Breast epithelium (tissue), 4 donors: Measurements from ENCODE around the gene RIPOR2. TPM values are rescaled to one million over a fixed set of nuclear protein-coding genes. Genes with fewer than 3 reads are reported as not detected.

ENCODE experiments used
- DNase-seq, 2 donors: peaks; one replicate each; pipeline ENCODE4 v3.0.0-alpha.2; 2019; ENCODE audit warnings: low spot score in 2 of 2
- H3K27ac ChIP-seq, 2 donors: fragments of 200-600 bp; sonication (generic) in 1 of 2; one replicate each; pipeline ENCODE4 v1.5.1; 2016 to 2019; ENCODE audit warnings: mild to moderate bottlenecking in 1 of 2
- H3K27me3 ChIP-seq, 2 donors: fragments of 200-600 bp; sonication (generic) in 1 of 2; one replicate each; pipeline versions ENCODE4 v1.5.1 to v1.6.0; 2017 to 2019; ENCODE audit warnings: control low read depth in 1 of 2, mild to moderate bottlenecking in 1 of 2
- H3K36me3 ChIP-seq: fragments of 200-600 bp; one replicate; pipeline ENCODE4 v1.5.1; 2019
- H3K4me1 ChIP-seq, 2 donors: fragments of 200-600 bp; sonication (generic); one replicate each; pipeline ENCODE4 v1.5.1; 2016 to 2019; ENCODE audit warnings: control low read depth in 1 of 2
- H3K4me3 ChIP-seq, 3 donors: fragments of 200-600 bp; sonication (generic); 1 replicate in 2 of 3; 2 replicates in 1 of 3; pipeline ENCODE4 v1.5.1; 2016 to 2019; ENCODE audit warnings: mild to moderate bottlenecking in 3 of 3, moderate library complexity in 2 of 3
- H3K9me3 ChIP-seq, 2 donors: fragments of 200-600 bp; sonication (generic) in 1 of 2; one replicate each; pipeline ENCODE4 v1.5.1; 2016 to 2019; ENCODE audit warnings: control low read depth in 1 of 2
- POLR2A ChIP-seq: fragments of 450-650 bp; IDR thresholded peaks from one replicate; pipeline ENCODE4 v1.6.1; 2016; ENCODE audit warnings: antibody characterized with exemption, mild to moderate bottlenecking, moderate library complexity
- POLR2AphosphoS5 ChIP-seq, 3 donors: sonication (generic); formaldehyde crosslinking; IDR thresholded peaks; one replicate each; pipeline ENCODE4 v1.6.1; 2017; ENCODE audit warnings: antibody characterized with exemption in 3 of 3
- intact Hi-C: fragments of 100-400 bp; cut with DNase I; formaldehyde crosslinking; loops from one replicate; pipeline ENCODE4 v1.15.1; 2023; ENCODE audit warnings: low total_unique reads
- total RNA-seq, 3 donors: library from RNA; depleted of rRNA; stranded (reverse); fragments of >200 nt; gene quantifications; one replicate each; pipeline ENCODE4 v1.1.0, GENCODE V29; 2016
- TF ChIP-seq, protein P1 (sequence below), 3 donors: fragments of 450-650 bp; IDR thresholded peaks; one replicate each; pipeline ENCODE4 v1.5.1; 2016 to 2017; ENCODE audit warnings: antibody characterized with exemption in 3 of 3, mild to moderate bottlenecking in 3 of 3, moderate library complexity in 3 of 3

The RIPOR2 gene
- total RNA-seq, 3 donors from 2014 or later = 13.8 to 70.5 (median 29.2) TPM

DNA sequence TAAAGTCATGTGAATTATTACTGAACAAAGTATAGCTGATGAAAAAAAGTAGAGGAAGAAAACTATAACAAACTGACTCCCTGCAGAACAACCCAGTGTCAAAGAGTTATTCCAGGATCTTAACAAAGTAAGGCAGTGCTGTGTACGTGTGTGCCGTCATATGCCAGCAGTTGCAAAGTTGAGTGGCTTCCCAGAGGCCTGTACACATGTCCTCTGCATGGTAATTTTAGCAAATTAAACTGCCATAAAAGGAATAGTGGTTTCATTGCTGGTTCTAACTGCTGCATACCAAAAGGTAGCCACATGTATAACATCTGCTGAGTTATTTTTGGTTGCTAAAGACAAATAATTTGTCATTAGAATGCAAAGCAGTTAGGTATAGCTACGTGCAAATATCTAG, 44.8 kb downstream of the RIPOR2 start:
- Histone ChIP-seq H3K27ac (no peak overlapping the region), H3K4me3 (no peak overlapping the region), H3K27me3 (no peaks in the 10 kb centered on the region), H3K36me3 (no peaks in the 10 kb centered on the region), H3K9me3 (no peaks in the 10 kb centered on the region), H3K4me1 (no peaks in the 10 kb centered on the region)
- intact Hi-C loops = no loop called here
- TF ChIP-seq, protein P1, sequence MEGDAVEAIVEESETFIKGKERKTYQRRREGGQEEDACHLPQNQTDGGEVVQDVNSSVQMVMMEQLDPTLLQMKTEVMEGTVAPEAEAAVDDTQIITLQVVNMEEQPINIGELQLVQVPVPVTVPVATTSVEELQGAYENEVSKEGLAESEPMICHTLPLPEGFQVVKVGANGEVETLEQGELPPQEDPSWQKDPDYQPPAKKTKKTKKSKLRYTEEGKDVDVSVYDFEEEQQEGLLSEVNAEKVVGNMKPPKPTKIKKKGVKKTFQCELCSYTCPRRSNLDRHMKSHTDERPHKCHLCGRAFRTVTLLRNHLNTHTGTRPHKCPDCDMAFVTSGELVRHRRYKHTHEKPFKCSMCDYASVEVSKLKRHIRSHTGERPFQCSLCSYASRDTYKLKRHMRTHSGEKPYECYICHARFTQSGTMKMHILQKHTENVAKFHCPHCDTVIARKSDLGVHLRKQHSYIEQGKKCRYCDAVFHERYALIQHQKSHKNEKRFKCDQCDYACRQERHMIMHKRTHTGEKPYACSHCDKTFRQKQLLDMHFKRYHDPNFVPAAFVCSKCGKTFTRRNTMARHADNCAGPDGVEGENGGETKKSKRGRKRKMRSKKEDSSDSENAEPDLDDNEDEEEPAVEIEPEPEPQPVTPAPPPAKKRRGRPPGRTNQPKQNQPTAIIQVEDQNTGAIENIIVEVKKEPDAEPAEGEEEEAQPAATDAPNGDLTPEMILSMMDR (IDR thresholded peaks at IDR 0.05) = no peak
- no peak for TF ChIP-seq POLR2AphosphoS5 (IDR thresholded peaks at IDR 0.05)
- no peak for TF ChIP-seq POLR2A
- no peak for DNase-seq

DNA sequence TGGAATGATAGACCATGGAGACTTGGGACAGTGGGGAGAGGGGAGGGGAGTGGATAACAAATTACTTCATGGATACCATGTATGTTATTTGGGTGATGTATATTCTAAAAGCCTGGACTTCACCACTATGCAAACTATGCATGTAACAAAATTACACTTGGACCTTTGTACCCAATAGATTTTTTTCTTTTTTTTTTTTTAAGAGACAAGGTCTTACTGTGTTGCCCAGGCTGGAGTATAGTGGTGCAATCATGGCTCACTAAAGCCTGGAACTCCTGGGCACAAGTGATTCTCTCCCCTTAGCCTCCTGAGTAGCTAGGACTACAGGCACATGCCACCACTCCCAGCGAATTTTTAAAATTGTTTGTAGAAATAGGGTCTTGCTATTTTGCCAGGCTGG, 45.3 kb downstream of the RIPOR2 start:
- no peaks in the 10 kb centered on the region for H3K36me3 ChIP-seq
- TF ChIP-seq, protein P1 (IDR thresholded peaks at IDR 0.05) = no peak
- no peak for TF ChIP-seq POLR2AphosphoS5 (IDR thresholded peaks at IDR 0.05)
- TF ChIP-seq POLR2A = no peak
- no peak for DNase-seq
- H3K27ac ChIP-seq = no peak overlapping the region
- no peaks in the 10 kb centered on the region for H3K4me1 ChIP-seq
- no peak overlapping the region for H3K4me3 ChIP-seq
- intact Hi-C loops = no loop called here
- H3K9me3 ChIP-seq = no peaks in the 10 kb centered on the region
- no peaks in the 10 kb centered on the region for H3K27me3 ChIP-seq

DNA sequence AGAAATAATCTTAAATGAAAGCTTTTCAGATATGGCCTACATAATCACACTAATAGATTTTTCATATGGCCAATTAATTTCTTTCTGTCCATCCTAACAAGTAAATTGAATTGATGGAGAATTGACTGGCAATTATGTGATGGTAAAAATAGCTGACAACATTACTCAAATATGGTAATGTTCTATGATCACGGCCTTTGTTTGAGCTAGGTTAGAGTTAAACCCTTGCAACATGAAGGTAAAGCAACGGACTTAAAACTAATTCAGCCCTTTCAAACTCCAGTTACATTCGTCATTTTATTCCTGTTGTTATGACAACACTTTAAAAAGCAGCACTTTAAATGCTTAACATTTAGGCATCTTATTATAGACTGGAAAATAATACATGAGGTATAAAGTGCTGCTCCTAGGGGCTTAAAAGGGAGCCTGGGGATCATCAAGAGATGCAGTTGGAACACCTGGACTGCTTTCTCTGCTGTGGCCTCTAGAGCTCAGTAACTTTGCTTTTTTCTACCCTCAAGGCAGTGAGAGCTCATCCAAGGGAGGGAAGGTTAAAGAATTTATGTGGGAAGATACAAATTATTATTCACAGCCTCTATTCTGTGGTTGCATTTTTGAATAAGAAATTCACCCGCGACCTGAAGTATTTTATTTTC, 46.9 kb downstream of the RIPOR2 start:
- Histone ChIP-seq H3K27me3 (no peaks in the 10 kb centered on the region), H3K36me3 (no peaks in the 10 kb centered on the region), H3K4me1 (no peaks in the 10 kb centered on the region), H3K27ac (no peak overlapping the region), H3K9me3 (no peaks in the 10 kb centered on the region), H3K4me3 (no peak overlapping the region)
- intact Hi-C loops = no loop called here
- no peak for DNase-seq
- TF ChIP-seq POLR2AphosphoS5 (IDR thresholded peaks at IDR 0.05) (no peak), POLR2A (no peak)
- TF ChIP-seq, protein P1 (IDR thresholded peaks at IDR 0.05) = no peak

DNA sequence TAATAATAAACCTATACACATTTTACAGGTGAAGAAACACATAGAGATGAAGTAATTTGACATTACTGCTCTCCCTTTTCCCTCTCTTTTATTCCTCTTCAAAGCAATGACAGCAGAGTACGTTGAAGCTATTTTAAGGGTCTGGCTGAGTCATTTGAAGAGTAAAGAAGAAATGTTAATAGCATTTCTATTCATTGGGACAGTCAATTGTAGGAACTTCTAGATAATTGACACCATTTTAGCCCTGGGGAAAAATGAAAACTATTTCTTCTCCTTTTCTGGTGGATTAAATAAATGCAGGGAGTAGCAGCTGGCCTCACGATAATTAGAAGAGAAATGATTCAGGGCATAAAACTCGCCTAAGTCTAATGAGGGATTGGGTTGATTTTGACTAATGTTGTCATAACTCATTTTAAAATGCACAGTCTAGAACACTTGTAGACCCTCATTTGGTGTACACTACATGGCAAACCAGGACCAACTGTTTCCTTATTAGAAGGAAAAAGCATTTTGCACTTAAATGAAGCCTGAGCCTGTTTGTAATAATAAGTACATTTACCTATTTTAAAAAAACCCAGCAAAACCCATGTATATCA, 48.1 kb downstream of the RIPOR2 start:
- H3K9me3 ChIP-seq = no peaks in the 10 kb centered on the region
- intact Hi-C loops = no loop called here
- no peaks in the 10 kb centered on the region for H3K4me1 ChIP-seq
- TF ChIP-seq, protein P1 (IDR thresholded peaks at IDR 0.05) = no peak
- no peak for TF ChIP-seq POLR2A
- TF ChIP-seq POLR2AphosphoS5 (IDR thresholded peaks at IDR 0.05) = no peak
- DNase-seq = no peak
- H3K36me3 ChIP-seq = no peaks in the 10 kb centered on the region
- H3K4me3 ChIP-seq = no peak overlapping the region
- no peaks in the 10 kb centered on the region for H3K27me3 ChIP-seq
- no peak overlapping the region for H3K27ac ChIP-seq

DNA sequence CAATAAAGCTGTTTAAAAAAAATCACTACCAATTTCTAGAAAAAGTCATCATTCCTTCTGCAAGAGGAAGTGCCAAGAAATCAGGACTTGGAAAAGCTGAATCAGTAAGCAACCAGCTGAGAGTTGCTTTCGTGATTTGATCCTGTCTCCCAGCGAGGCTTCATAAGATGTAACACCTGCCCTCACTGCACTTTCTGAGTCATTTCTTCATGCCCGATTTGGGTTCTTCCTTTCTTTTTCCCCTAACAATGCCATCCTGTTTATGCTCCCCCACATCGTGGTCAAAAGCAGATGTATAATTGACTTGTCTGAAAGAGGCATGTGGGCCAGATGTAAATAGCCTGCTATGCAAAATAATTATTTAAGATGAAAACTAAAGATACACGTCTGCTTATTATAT, 52.1 kb downstream of the RIPOR2 start:
- no peaks in the 10 kb centered on the region for H3K4me1 ChIP-seq
- no peaks in the 10 kb centered on the region for H3K27me3 ChIP-seq
- intact Hi-C loops = no loop called here
- no peaks in the 10 kb centered on the region for H3K36me3 ChIP-seq
- no peak overlapping the region for H3K4me3 ChIP-seq
- no peak for DNase-seq
- H3K27ac ChIP-seq = no peak overlapping the region
- no peaks in the 10 kb centered on the region for H3K9me3 ChIP-seq
- TF ChIP-seq, protein P1 (IDR thresholded peaks at IDR 0.05) = no peak
- TF ChIP-seq POLR2AphosphoS5 (IDR thresholded peaks at IDR 0.05) = no peak
- no peak for TF ChIP-seq POLR2A
